Activated gamma-delta T cell (primary cell): ENCODE results near the gene ERFL.
A peak's percentile ranks its signal among the peaks of the same experiment; 100 is the strongest.

Source experiments
- DNase-seq: peaks from one replicate; lab custom pipeline; 2025; lab: John Stamatoyannopoulos, UW

Gene ERFL

DNA sequence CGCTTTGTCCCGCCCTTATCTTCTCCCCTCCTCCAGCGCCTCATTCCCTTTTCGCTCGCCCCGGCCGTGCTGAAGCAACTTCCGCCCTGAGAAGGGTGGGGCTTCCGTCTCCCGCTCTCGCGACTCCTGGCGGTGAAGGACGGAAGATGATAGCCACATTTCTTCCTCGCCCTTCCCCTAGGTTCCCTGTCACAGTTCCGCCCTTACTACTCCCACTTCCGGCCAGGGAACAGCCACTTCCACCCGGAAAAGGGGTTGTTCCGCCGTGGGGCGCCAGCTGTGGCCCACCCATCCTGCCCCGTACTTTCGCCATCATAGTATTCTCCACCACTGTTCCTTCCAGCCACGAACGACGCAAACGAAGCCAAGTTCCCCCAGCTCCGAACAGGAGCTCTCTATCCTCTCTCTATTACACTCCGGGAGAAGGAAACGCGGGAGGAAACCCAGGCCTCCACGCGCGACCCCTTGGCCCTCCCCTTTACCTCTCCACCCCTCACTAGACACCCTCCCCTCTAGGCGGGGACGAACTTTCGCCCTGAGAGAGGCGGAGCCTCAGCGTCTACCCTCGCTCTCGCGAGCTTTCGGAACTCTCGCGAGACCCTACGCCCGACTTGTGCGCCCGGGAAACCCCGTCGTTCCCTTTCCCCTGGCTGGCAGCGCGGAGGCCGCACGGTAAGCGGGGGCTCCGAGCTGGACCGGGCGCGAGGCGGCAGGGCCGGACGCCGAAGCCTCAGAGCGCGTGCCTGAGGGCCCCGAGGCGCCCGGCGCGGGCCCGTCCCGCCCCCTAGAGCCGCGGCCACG lies 68.4 kb downstream of the ERFL start, which contains the start of gene RPS19:
Gene RPS19 (plus strand): TSS at position 638 of the 801 bp plus-strand sequence. CDS start 520 bp downstream, outside the sequence.
- peak; percentile 79 for DNase-seq

- no peak for DNase-seq
Observed at GRCh38 chr19:41859213-41859617, 69.0 kb downstream of the ERFL start.
